Activated T-cell treated with anti-CD3 and anti-CD28 coated beads, Interleukin-2, amount 50 U/mL, for 24 hours (primary cell): ENCODE data around the gene EPB41L3.
"Not testable (repeated sequence)": the region's sequence is repeated elsewhere in the genome, so short reads cannot be mapped to it uniquely, and the experiment has no call there.

Source experiments
- DNase-seq: peaks from one replicate; pipeline ENCODE4 v3.0.0-alpha.2; 2020
- H3K27ac Mint-ChIP-seq: 2 replicates; pipeline ENCODE4 v1.8.0; 2020; ENCODE audit warnings: mild to moderate bottlenecking, mixed read lengths
- H3K27me3 Mint-ChIP-seq: 2 replicates; pipeline ENCODE4 v1.8.0; 2020; ENCODE audit warnings: mixed read lengths
- H3K36me3 Mint-ChIP-seq: 2 replicates; pipeline ENCODE4 v1.8.0; 2020; ENCODE audit warnings: low read depth, mixed read lengths
- H3K4me1 Mint-ChIP-seq: 2 replicates; pipeline ENCODE4 v1.8.0; 2020; ENCODE audit warnings: low read depth, mixed read lengths
- H3K4me3 Mint-ChIP-seq: 2 replicates; pipeline ENCODE4 v1.8.0; 2020; ENCODE audit warnings: mild to moderate bottlenecking, moderate library complexity, mixed read lengths
- H3K9me3 Mint-ChIP-seq: 2 replicates; pipeline ENCODE4 v1.8.0; 2020; ENCODE audit warnings: mixed read lengths

The EPB41L3 gene

GRCh38 chr18:5543773-5544389, at the start of gene EPB41L3:
TSS of gene EPB41L3 (minus strand) at chr18:5543997. CDS start at chr18:5489183, 54,814 bp downstream.
- H3K27ac Mint-ChIP-seq, result no peak within 1 kb of the TSS
- peak within 1 kb of the TSS; percentile 62 for H3K4me3 Mint-ChIP-seq
- H3K36me3 Mint-ChIP-seq, result no peaks in the 10 kb centered on the region
- H3K4me1 Mint-ChIP-seq, result peaks cover 3% of the 10 kb centered on the region
- peak; percentile 35 for DNase-seq
- H3K9me3 Mint-ChIP-seq, result no peaks in the 10 kb centered on the region
- H3K27me3 Mint-ChIP-seq, result peaks cover 59% of the 10 kb centered on the region

DNA sequence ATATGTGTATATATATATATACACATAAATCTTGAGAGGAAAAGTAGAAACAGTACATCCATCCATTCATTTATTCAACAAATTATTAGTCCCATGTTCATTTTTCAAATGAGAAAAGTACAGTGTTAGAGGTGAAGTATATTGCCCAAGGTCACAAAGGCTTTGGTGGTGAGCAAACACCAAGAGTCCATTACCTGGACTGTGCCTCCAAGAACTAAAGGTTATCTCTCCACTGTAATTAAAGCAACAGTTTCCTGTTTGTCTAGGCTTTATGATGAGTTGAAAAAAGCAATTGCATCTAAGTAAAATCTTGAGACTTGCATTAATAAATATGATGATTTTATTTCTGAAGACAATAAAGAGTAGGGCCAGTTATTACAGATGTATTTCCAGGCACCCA, 44.7 kb upstream of the EPB41L3 start:
- H3K4me1 Mint-ChIP-seq, result no peaks in the 10 kb centered on the region
- no peaks in the 10 kb centered on the region for H3K36me3 Mint-ChIP-seq
- no peak overlapping the region for H3K4me3 Mint-ChIP-seq
- no peak for DNase-seq
- H3K9me3 Mint-ChIP-seq, result peaks cover 14% of the 10 kb centered on the region
- H3K27me3 Mint-ChIP-seq, result peaks cover 6% of the 10 kb centered on the region
- no peak overlapping the region for H3K27ac Mint-ChIP-seq

DNA sequence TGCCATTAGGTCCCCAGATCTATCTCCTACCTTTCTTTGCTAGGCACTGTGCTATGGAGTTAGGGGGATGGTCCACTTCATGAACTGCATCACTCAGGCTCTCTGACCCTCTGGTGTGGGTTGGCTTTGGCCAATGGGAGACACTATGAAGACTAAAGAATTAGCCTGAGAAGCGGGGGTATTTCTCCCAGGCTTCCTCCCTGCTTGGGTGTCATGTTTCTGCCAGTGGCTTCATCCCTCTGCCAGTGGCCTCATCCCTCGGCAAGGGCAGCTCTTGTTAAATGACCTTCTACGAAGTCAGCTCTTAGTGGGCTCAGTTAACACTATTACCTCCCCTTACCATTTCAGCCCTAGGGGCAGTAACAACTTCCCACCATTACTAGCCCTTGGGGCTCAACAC, 41.9 kb upstream of the EPB41L3 start:
- H3K27ac Mint-ChIP-seq, result no peak overlapping the region
- DNase-seq, result no peak
- peaks cover 9% of the 10 kb centered on the region for H3K27me3 Mint-ChIP-seq
- H3K9me3 Mint-ChIP-seq, result no peaks in the 10 kb centered on the region
- H3K4me1 Mint-ChIP-seq, result no peaks in the 10 kb centered on the region
- no peaks in the 10 kb centered on the region for H3K36me3 Mint-ChIP-seq
- H3K4me3 Mint-ChIP-seq, result no peak overlapping the region

- H3K27ac Mint-ChIP-seq, result no peak overlapping the region
- peaks cover 11% of the 10 kb centered on the region for H3K27me3 Mint-ChIP-seq
- DNase-seq, result no peak
- H3K4me3 Mint-ChIP-seq, result no peak overlapping the region
- no peaks in the 10 kb centered on the region for H3K9me3 Mint-ChIP-seq
- no peaks in the 10 kb centered on the region for H3K36me3 Mint-ChIP-seq
- no peaks in the 10 kb centered on the region for H3K4me1 Mint-ChIP-seq
Measured at GRCh38 chr18:5584746-5585417, 41.1 kb upstream of the EPB41L3 start.

- no peak overlapping the region for H3K4me3 Mint-ChIP-seq
- no peak overlapping the region for H3K27ac Mint-ChIP-seq
- no peak for DNase-seq
- H3K27me3 Mint-ChIP-seq, result peaks cover 7% of the 10 kb centered on the region
- no peaks in the 10 kb centered on the region for H3K9me3 Mint-ChIP-seq
- no peaks in the 10 kb centered on the region for H3K36me3 Mint-ChIP-seq
- no peaks in the 10 kb centered on the region for H3K4me1 Mint-ChIP-seq
Measured at GRCh38 chr18:5582849-5583681, 39.3 kb upstream of the EPB41L3 start.

DNA sequence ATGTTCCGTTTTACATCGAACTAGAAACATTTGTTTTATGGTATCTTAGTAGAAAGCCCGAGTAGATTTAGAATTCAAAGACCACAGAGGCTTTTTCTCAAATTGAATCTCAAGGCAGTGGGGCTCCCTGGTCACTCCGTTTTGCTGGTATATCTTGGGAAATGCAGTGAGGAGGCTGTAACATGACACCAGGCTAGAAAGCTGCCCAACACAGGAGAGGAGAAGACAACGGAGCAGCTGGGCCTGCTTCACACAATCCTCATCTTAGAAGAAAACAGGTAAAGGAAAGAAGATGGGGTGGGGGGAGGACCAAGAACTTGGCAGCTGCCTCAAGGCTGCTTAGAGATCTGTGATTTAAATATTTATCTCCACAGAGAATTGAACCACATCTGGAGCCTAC, 38.3 kb upstream of the EPB41L3 start:
- Mint-ChIP-seq H3K9me3 (no peaks in the 10 kb centered on the region), H3K4me3 (no peak overlapping the region), H3K4me1 (no peaks in the 10 kb centered on the region), H3K36me3 (no peaks in the 10 kb centered on the region), H3K27me3 (peaks cover 7% of the 10 kb centered on the region), H3K27ac (no peak overlapping the region)
- DNase-seq, result no peak

DNA sequence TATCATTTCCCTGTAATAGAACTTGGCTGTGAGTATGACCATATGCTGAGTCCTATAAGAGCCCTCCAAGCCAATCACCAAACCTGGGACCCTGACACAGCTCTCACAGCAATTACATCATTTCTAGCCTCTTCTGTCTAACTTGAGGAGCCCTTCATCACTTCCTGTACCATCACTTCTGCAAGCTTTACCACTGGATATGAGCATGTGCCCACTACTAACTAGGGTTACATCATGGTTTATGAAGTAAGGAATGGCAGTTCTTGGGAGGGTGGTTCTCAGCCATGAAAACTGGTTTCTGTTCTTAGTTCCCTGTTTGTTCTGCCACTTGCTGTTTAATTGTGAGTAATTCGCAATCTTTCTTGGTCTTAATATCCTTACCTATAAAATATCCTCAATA, 31.0 kb upstream of the EPB41L3 start:
- Mint-ChIP-seq H3K27ac (no peak overlapping the region), H3K27me3 (peaks cover 15% of the 10 kb centered on the region), H3K36me3 (no peaks in the 10 kb centered on the region), H3K9me3 (no peaks in the 10 kb centered on the region), H3K4me3 (no peak overlapping the region), H3K4me1 (peaks cover 2% of the 10 kb centered on the region)
- no peak for DNase-seq

DNA sequence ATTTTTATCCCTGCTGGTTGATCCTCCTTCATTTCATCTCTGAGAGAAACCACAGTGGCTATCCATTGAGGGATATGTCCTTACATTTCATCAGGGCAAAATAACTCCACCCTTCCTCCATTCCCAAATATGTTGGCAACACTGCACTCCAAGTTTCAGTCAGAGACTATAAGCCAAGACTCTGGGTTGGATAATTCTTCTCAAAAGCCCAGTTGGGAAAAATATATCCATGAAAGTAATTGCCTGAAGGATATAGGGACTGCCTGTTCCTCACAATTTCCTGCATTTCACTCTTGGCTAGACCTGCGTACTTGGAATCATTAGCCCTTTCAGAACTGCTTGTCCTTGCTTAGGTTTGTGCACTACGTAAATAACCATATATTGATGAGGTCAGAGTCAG, 27.9 kb upstream of the EPB41L3 start:
- no peak overlapping the region for H3K4me3 Mint-ChIP-seq
- H3K27ac Mint-ChIP-seq, result no peak overlapping the region
- DNase-seq, result no peak
- H3K27me3 Mint-ChIP-seq, result peaks cover 14% of the 10 kb centered on the region
- peaks cover 2% of the 10 kb centered on the region for H3K4me1 Mint-ChIP-seq
- no peaks in the 10 kb centered on the region for H3K36me3 Mint-ChIP-seq
- no peaks in the 10 kb centered on the region for H3K9me3 Mint-ChIP-seq

GRCh38 chr18:5570613-5571012, 26.8 kb upstream of the EPB41L3 start:
- not testable (repeated sequence) for H3K36me3 Mint-ChIP-seq, H3K27ac Mint-ChIP-seq, H3K4me3 Mint-ChIP-seq, H3K9me3 Mint-ChIP-seq, H3K4me1 Mint-ChIP-seq, DNase-seq
- peaks cover 14% of the 10 kb centered on the region for H3K27me3 Mint-ChIP-seq

DNA sequence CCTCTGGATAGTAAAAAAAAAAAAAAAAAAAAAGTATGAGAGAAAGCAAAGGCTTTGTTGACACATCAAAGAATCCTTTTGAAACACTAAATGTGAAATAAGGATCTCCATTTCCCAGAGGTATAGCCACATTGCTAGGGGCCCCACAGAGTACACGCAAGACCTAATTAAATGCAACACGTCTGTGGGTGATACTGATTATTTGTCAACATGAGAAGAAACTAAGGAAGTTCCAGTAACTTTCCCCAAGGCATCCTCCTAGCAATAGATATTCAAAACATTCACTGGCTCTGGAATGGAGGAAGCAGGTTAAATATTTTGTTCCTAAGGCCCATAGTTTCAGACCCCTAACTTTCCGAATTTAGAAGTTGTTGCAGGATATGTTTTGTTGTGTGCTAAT, 24.6 kb upstream of the EPB41L3 start:
- peaks cover 10% of the 10 kb centered on the region for H3K27me3 Mint-ChIP-seq
- no peak overlapping the region for H3K27ac Mint-ChIP-seq
- no peaks in the 10 kb centered on the region for H3K9me3 Mint-ChIP-seq
- H3K4me3 Mint-ChIP-seq, result no peak overlapping the region
- no peaks in the 10 kb centered on the region for H3K36me3 Mint-ChIP-seq
- H3K4me1 Mint-ChIP-seq, result peaks cover 2% of the 10 kb centered on the region
- no peak for DNase-seq

DNA sequence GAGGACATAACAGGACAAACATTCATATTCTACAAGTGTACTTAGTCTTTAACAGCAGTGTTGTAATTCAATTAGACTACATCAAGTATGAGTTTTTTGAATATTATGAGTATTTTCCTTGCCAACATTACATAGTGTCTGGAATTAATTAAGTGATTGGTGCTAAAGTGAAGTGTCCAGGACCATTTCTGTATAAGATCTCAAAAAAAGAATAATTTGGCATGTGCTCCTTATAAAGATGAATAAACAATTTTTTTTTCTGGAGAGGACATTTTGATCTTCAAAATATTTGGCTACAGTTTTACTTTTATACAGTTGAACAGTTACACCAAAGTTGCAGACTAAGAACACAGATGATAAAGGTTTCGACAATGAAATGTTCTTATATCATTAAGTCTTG, 15.1 kb upstream of the EPB41L3 start:
- Mint-ChIP-seq H3K4me3 (no peak overlapping the region), H3K36me3 (no peaks in the 10 kb centered on the region), H3K9me3 (no peaks in the 10 kb centered on the region), H3K4me1 (no peaks in the 10 kb centered on the region), H3K27me3 (peaks cover 11% of the 10 kb centered on the region), H3K27ac (no peak overlapping the region)
- no peak for DNase-seq

- H3K27me3 Mint-ChIP-seq, result peaks cover 8% of the 10 kb centered on the region
- DNase-seq, result no peak
- H3K4me3 Mint-ChIP-seq, result no peak overlapping the region
- no peak overlapping the region for H3K27ac Mint-ChIP-seq
- no peaks in the 10 kb centered on the region for H3K4me1 Mint-ChIP-seq
- no peaks in the 10 kb centered on the region for H3K9me3 Mint-ChIP-seq
- H3K36me3 Mint-ChIP-seq, result no peaks in the 10 kb centered on the region
Measured at GRCh38 chr18:5556310-5556974, 12.6 kb upstream of the EPB41L3 start.

DNA sequence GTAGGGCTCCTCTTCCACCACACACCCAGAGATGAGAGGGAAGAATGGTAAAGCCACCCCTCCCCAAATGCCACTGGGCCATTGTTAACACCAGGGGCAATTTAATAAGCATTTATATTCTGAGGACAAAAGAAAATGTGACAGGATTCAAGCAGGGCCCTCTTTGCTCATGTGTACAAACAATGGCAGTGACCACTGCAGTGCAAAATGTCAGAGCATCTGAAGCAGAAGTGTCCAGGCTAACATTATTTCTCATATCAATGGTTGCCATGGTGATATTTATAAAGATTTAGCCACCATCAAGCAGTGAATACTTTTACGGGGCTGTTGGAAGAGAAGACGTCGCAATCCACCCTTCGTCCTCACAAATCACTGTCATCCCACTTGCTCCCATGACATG, 10.8 kb upstream of the EPB41L3 start:
- H3K9me3 Mint-ChIP-seq, result no peaks in the 10 kb centered on the region

DNA sequence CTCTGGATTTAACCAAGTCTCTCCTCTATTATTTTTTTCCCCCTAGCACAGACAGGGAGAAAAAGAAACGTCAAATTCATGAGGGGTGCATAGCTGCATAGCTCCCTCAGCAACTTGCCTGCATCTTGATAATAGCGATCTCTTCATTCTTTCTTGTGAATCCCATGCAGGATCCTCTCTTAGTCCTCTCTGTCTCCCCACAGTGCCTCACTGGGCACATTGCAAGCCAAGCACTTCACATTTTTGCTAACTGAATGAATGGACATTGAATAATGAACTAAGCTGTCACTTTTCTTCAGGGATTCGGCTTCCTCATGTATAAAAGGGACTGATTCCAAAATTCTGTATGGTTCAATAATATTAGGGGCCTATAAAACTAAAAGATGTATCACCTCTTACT, 2.9 kb upstream of the EPB41L3 start:
- Mint-ChIP-seq H3K36me3 (no peaks in the 10 kb centered on the region), H3K27me3 (peaks cover 51% of the 10 kb centered on the region), H3K9me3 (no peaks in the 10 kb centered on the region), H3K4me1 (peaks cover 3% of the 10 kb centered on the region), H3K4me3 (no peak overlapping the region), H3K27ac (no peak overlapping the region)
- no peak for DNase-seq

More for the DNA sequence above, 10.8 kb upstream of the EPB41L3 start:
- Mint-ChIP-seq H3K27me3 (peaks cover 10% of the 10 kb centered on the region), H3K27ac (no peak overlapping the region), H3K36me3 (no peaks in the 10 kb centered on the region), H3K4me1 (no peaks in the 10 kb centered on the region), H3K4me3 (no peak overlapping the region)
- no peak for DNase-seq
